ENCODE results near the gene MALRD1.

Gene MALRD1

GRCh38 chr10:19048489-19048888, at the start of gene MALRD1:
TSS of gene MALRD1 (plus strand) at chr10:19048801. CDS start at chr10:19048939, 138 bp downstream.
- DNase-seq (ENCODE audit: low read depth in 2 of 2), result no peak

GRCh38 chr10:19003341-19003740, 45.3 kb upstream of the MALRD1 start:
- no peak for DNase-seq (ENCODE audit: low read depth in 2 of 2)

- DNase-seq (ENCODE audit: low read depth in 2 of 2), result no peak
These were observed 36.5 kb upstream of the MALRD1 start for GRCh38 chr10:19012111-19012510.

GRCh38 chr10:19014034-19014433, 34.6 kb upstream of the MALRD1 start:
- DNase-seq (ENCODE audit: low read depth in 2 of 2), result no peak

- no peak for DNase-seq (ENCODE audit: low read depth in 2 of 2)
These were observed 34.1 kb upstream of the MALRD1 start for GRCh38 chr10:19014498-19014897.

GRCh38 chr10:19017116-19017890, 31.3 kb upstream of the MALRD1 start:
- no peak for DNase-seq (ENCODE audit: low read depth in 2 of 2)

- DNase-seq (ENCODE audit: low read depth in 2 of 2), result no peak
These were observed 27.4 kb upstream of the MALRD1 start for GRCh38 chr10:19021162-19021561.

GRCh38 chr10:19024611-19025010, 24.0 kb upstream of the MALRD1 start:
- DNase-seq (ENCODE audit: low read depth in 2 of 2), result no peak

- DNase-seq (ENCODE audit: low read depth in 2 of 2), result no peak
These were observed 16.8 kb upstream of the MALRD1 start for GRCh38 chr10:19031763-19032162.

GRCh38 chr10:19033741-19034140, 14.9 kb upstream of the MALRD1 start:
- no peak for DNase-seq (ENCODE audit: low read depth in 2 of 2)

GRCh38 chr10:19041171-19041570, 7.4 kb upstream of the MALRD1 start:
- DNase-seq (ENCODE audit: low read depth in 2 of 2), result no peak

GRCh38 chr10:19043431-19043830, 5.2 kb upstream of the MALRD1 start:
- no peak for DNase-seq (ENCODE audit: low read depth in 2 of 2)

GRCh38 chr10:19046679-19047078, 1.9 kb upstream of the MALRD1 start:
- no peak for DNase-seq (ENCODE audit: low read depth in 2 of 2)

GRCh38 chr10:19048891-19049290, 290 bp downstream of the MALRD1 start:
- no peak for DNase-seq (ENCODE audit: low read depth in 2 of 2)

- DNase-seq (ENCODE audit: low read depth in 2 of 2), result no peak
These were observed 966 bp downstream of the MALRD1 start for GRCh38 chr10:19049567-19049966.

GRCh38 chr10:19054289-19054835, 5.8 kb downstream of the MALRD1 start:
- no peak for DNase-seq (ENCODE audit: low read depth in 2 of 2)

- no peak for DNase-seq (ENCODE audit: low read depth in 2 of 2)
These were observed 9.4 kb downstream of the MALRD1 start for GRCh38 chr10:19058046-19058445.

GRCh38 chr10:19063986-19064385, 15.4 kb downstream of the MALRD1 start:
- no peak for DNase-seq (ENCODE audit: low read depth in 2 of 2)

- DNase-seq (ENCODE audit: low read depth in 2 of 2), result no peak
These were observed 23.3 kb downstream of the MALRD1 start for GRCh38 chr10:19071946-19072345.

GRCh38 chr10:19077276-19077675, 28.7 kb downstream of the MALRD1 start:
- no peak for DNase-seq (ENCODE audit: low read depth in 2 of 2)

GRCh38 chr10:19096501-19097073, 48.0 kb downstream of the MALRD1 start:
- DNase-seq (ENCODE audit: low read depth in 2 of 2), result no peak

GRCh38 chr10:19097151-19097550, 48.5 kb downstream of the MALRD1 start:
- no peak for DNase-seq (ENCODE audit: low read depth in 2 of 2)

GRCh38 chr10:19098803-19099202, 50.2 kb downstream of the MALRD1 start:
- no peak for DNase-seq (ENCODE audit: low read depth in 2 of 2)
